SH-SY5Y (cell line): ENCODE measurements around the gene STC2.

Experiments
- GATA2 ChIP-seq: IDR thresholded peaks from 2 replicates; pipeline ENCODE4 v1.6.1; 2011; ENCODE audit warnings: mild to moderate bottlenecking, low read depth, low read length
- GATA3 ChIP-seq: IDR thresholded peaks from 2 replicates; pipeline ENCODE4 v1.6.1; 2011; ENCODE audit warnings: low read depth, mild to moderate bottlenecking, low read length, moderate library complexity

STC2 gene

GRCh38 chr5:173321886-173322285 is 6.3 kb downstream of the STC2 start:
- TF ChIP-seq GATA3, result no peak
- no peak for TF ChIP-seq GATA2

GRCh38 chr5:173320259-173320658 is 8.0 kb downstream of the STC2 start:
- TF ChIP-seq GATA3 (no peak), GATA2 (no peak)

GRCh38 chr5:173319646-173320045 is 8.6 kb downstream of the STC2 start:
- TF ChIP-seq GATA2, result no peak
- no peak for TF ChIP-seq GATA3

- TF ChIP-seq GATA2, result no peak
- TF ChIP-seq GATA3, result no peak
These were observed 9.2 kb downstream of the STC2 start for GRCh38 chr5:173318881-173319620.

- TF ChIP-seq GATA2, result no peak
- no peak for TF ChIP-seq GATA3
These were observed 9.9 kb downstream of the STC2 start for GRCh38 chr5:173318330-173318729.

GRCh38 chr5:173317852-173318251 is 10.4 kb downstream of the STC2 start:
- TF ChIP-seq GATA3, result no peak
- TF ChIP-seq GATA2, result no peak

GRCh38 chr5:173317091-173317730 is 11.0 kb downstream of the STC2 start:
- TF ChIP-seq GATA2 (no peak), GATA3 (no peak)

GRCh38 chr5:173316339-173317020 is 11.7 kb downstream of the STC2 start:
- TF ChIP-seq GATA3 (no peak), GATA2 (no peak)

GRCh38 chr5:173315495-173316338 is 12.5 kb downstream of the STC2 start:
- TF ChIP-seq GATA2 (peak; percentile 71), GATA3 (peak; percentile 22; the same call in 1 of the 2 replicates)

GRCh38 chr5:173314166-173314952 is 13.9 kb downstream of the STC2 start:
- TF ChIP-seq GATA3, result no peak
- peak; percentile 25; the same call in 1 of the 2 replicates for TF ChIP-seq GATA2

GRCh38 chr5:173313351-173313801 is 14.8 kb downstream of the STC2 start:
- TF ChIP-seq GATA3 (no peak), GATA2 (no peak)

- TF ChIP-seq GATA3, result no peak
- TF ChIP-seq GATA2, result no peak
These were observed 15.4 kb downstream of the STC2 start for GRCh38 chr5:173312821-173313220.
